HepG2 (cell line): ENCODE results near the gene ITGB7. TPM values are rescaled to one million over a fixed set of nuclear protein-coding genes. Genes with fewer than 3 reads are reported as not detected.

Experiments used
- ATAC-seq: fragments of 200-7000 bp; cut with Tn5 transposase; 3 replicates; pipeline ENCODE4 v1.9.1; 2020; ENCODE audit warnings: mild to moderate bottlenecking, moderate library complexity
- BruUV-seq: library from RNA; stranded (reverse); fragments of 400-500 nt; replicated peaks from 2 replicates; lab custom pipeline; 2021; lab: Mats Ljungman, UMichigan
- CTCF ChIA-PET: fragments of 300-600 bp; formaldehyde crosslinking; extraction: SDS; loops from one replicate; lab custom pipeline; 2021; ENCODE audit warnings: low total read pairs, inconsistent platforms, low intra/inter-chr PET ratio; lab: Yijun Ruan, JAX
- POLR2A ChIA-PET: fragments of 350-600 bp; sonication (Branson Sonifier 250); formaldehyde crosslinking; loops from one replicate; lab custom pipeline; 2020; ENCODE audit warnings: antibody characterized with exemption, inconsistent platforms; lab: Yijun Ruan, JAX
- DNase-seq: peaks from one replicate; pipeline ENCODE4 v3.0.0-alpha.2; 2015; ENCODE audit warnings: low spot score
- FAIRE-seq: peaks from 3 replicates; lab custom pipeline; 2011; peaks lifted over from hg19 to GRCh38; lab: Jason Lieb, UNC
- H2AFZ ChIP-seq: one replicate; pipeline ENCODE4 v1.6.1; 2011; ENCODE audit warnings: low read length, inconsistent platforms
- H3K27ac ChIP-seq: fragments of 300-600 bp; 3 replicates; pipeline ENCODE4 v1.8.0; 2011; ENCODE audit warnings: mixed run types, mild to moderate bottlenecking, mixed read lengths, low read length, inconsistent platforms; ENCODE audit not compliant: insufficient read depth; ENCODE audit errors: extremely low read length
- H3K27me3 ChIP-seq, 2 experiments: fragments of 200-600 bp in 1 of 2; 2 replicates in 1 of 2; 3 replicates in 1 of 2; pipeline versions ENCODE4 v1.6.0 to v1.8.0; 2011; ENCODE audit warnings: low read length in 2 of 2, mild to moderate bottlenecking in 2 of 2, moderate library complexity in 2 of 2, inconsistent platforms in 1 of 2; ENCODE audit not compliant: insufficient read depth in 2 of 2, control insufficient read depth in 1 of 2
- H3K36me3 ChIP-seq, 2 experiments: fragments of 200-600 bp in 1 of 2; replicated peaks in 1 of 2; 2 replicates in 1 of 2; 3 replicates in 1 of 2; pipeline versions ENCODE4 v1.5.1 to v1.8.0; 2011; ENCODE audit warnings: low read length in 2 of 2, inconsistent platforms in 1 of 2; ENCODE audit not compliant: insufficient read depth in 2 of 2, control insufficient read depth in 1 of 2
- H3K4me1 ChIP-seq: 2 replicates; pipeline ENCODE4 v1.5.1; 2012; ENCODE audit warnings: low read length, inconsistent platforms; ENCODE audit not compliant: insufficient read depth
- H3K4me2 ChIP-seq: 2 replicates; pipeline ENCODE4 v1.6.0; 2011; ENCODE audit warnings: low read depth, low read length, inconsistent platforms
- H3K4me3 ChIP-seq, 3 experiments: fragments of 200-600 bp in 1 of 3; sonication (generic), shearing (Covaris generic) in 1 of 3; replicated peaks in 1 of 3; 2 replicates each; pipeline ENCODE4 v1.5.1; 2011 to 2016; ENCODE audit warnings: low read length in 3 of 3, inconsistent platforms in 2 of 3, low read depth in 2 of 3, mild to moderate bottlenecking in 2 of 3, control low read depth in 1 of 3, mixed read lengths in 1 of 3; ENCODE audit not compliant: insufficient read depth in 1 of 3
- H3K79me2 ChIP-seq: one replicate; pipeline ENCODE4 v1.6.1; 2011; ENCODE audit warnings: low read length, inconsistent platforms; ENCODE audit not compliant: insufficient read depth
- H3K9ac ChIP-seq: 2 replicates; pipeline ENCODE4 v1.6.0; 2011; ENCODE audit warnings: mild to moderate bottlenecking, low read depth, low read length, inconsistent platforms; ENCODE audit not compliant: insufficient read depth
- H3K9me3 ChIP-seq: 2 replicates; pipeline ENCODE4 v1.5.1; 2012; ENCODE audit warnings: mild to moderate bottlenecking, low read length
- H4K20me1 ChIP-seq: 2 replicates; pipeline ENCODE4 v1.6.0; 2011; ENCODE audit warnings: inconsistent platforms, mild to moderate bottlenecking, low read length, moderate library complexity; ENCODE audit not compliant: insufficient read depth
- NFRKB ChIP-seq: fragments of 450-650 bp; IDR thresholded peaks from 2 replicates; pipeline ENCODE4 v1.6.1; 2017
- WGBS: methylation state at CpG from one replicate; pipeline ENCODE4 v1.1.6; 2017; ENCODE audit warnings: low lambda C conversion rate; 5-methylcytosine and 5-hydroxymethylcytosine counted together
- in situ Hi-C: cut with HindIII; loops from 2 replicates; pipeline ENCODE4 v1.10.0; 2017; ENCODE audit warnings: low pct_unique_long_range_greater_than_20kb; ENCODE audit not compliant: extremely low pct_ligation_motif_present
- intact Hi-C: fragments of 100-400 bp; cut with micrococcal nuclease; formaldehyde crosslinking; loops from one replicate; pipeline ENCODE4 v1.10.0; 2022; ENCODE audit not compliant: unreplicated experiment
- polyA plus RNA-seq, 8 experiments: library from polyadenylated mRNA; depleted of rRNA in 3 of 8; stranded (reverse) in 7 of 8; unstranded in 1 of 8; fragments of >200 nt; fragmentation: Illumina TruSeq in 4 of 8; extraction: Trizol in 4 of 8; gene quantifications; 2 replicates each; pipeline versions ENCODE4 v1.2.1 to v1.2.3, GENCODE V29; 2011 to 2016; ENCODE audit warnings: low read depth in 4 of 8, missing spikeins in 1 of 8, mixed read lengths in 1 of 8; ENCODE audit not compliant: insufficient read depth in 1 of 8
- total RNA-seq, 5 experiments: library from RNA; depleted of rRNA; stranded (reverse); fragments of >200 nt; fragmentation: Illumina TruSeq; extraction: Trizol; gene quantifications; 2 replicates each; pipeline ENCODE4 v1.2.3, GENCODE V29; 2016; ENCODE audit warnings: low read depth in 1 of 5
- TF ChIP-seq, protein P1 (sequence below): sonication (generic); formaldehyde crosslinking; IDR thresholded peaks from 2 replicates; pipeline ENCODE4 v1.5.1; 2020; ENCODE audit warnings: mild to moderate bottlenecking, missing genetic modification reagents, borderline replicate concordance
- TF ChIP-seq, protein P2 (sequence below): sonication (generic); formaldehyde crosslinking; IDR thresholded peaks from 2 replicates; pipeline ENCODE4 v1.4.0; 2020; ENCODE audit warnings: missing genetic modification reagents

The ITGB7 gene
- total and polyA plus RNA-seq, 2 of the 13 experiments (the other 11 are each of a cell fraction or from before 2014, with no cell fraction given): 0.16 to 0.18 TPM

DNA sequence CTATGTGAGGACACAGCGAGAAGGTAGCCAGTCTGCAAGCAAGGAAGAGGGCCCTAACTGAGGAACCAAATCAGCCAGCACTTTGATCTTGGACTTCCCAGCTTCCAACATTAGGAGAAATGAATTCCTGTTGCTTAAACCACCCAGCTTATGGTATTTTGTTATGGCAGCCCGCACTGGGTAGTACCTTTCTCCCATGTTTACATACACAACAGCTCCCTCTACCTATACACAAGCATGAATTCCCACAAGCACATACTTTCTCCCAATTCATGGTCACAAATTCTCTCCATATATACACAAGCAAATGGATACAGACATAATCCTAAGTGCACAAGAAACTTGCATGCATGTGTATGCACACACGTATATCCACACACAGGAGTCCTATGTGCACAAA, 7.4 kb downstream of the ITGB7 start (continued):
- TF ChIP-seq, protein P1, sequence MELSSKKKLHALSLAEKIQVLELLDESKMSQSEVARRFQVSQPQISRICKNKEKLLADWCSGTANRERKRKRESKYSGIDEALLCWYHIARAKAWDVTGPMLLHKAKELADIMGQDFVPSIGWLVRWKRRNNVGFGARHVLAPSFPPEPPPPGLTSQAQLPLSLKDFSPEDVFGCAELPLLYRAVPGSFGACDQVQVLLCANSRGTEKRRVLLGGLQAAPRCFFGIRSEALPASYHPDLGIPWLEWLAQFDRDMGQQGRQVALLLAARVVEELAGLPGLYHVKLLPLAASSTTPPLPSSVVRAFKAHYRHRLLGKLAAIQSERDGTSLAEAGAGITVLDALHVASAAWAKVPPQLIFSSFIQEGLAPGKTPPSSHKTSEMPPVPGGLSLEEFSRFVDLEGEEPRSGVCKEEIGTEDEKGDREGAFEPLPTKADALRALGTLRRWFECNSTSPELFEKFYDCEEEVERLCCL (CRISPR knock-in tag): no peak

DNA sequence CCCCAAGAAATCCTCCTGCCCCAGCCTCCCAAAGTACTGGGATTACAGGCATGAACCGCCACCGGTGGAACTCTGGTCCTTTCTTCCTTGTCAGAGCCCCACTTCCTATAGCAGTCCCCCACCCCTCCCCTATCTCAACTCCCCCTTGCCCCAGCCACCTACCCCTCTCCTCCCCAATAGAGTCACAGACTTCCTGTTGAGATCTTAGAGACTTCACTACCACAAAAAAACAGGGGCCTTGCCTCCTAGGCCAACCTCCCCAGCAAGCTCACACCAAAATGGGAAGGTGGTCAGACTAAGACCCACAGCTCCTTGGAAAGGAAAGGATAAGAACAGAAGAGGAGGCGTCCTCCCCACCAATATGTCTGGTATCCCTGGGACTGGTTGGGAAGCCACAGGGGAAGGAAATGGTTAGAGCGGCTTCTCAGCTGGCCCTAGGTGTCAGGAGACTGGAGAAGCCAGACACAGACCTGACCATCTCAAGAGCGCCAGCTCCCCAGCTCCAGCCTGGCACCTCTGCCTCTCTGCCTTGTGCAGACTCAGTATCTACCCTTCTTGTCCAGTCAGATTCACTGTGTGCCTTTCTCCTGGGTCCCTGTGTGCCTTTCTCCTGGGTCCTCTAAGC, 8.5 kb downstream of the ITGB7 start:
- WGBS: 67% methylated on average over 4 of the region's 5 CpGs
- no TSS peak for BruUV-seq

More for the DNA sequence above, 8.5 kb downstream of the ITGB7 start:
- Histone ChIP-seq H3K27me3 (0 out of 5 replicates have a peak, but pooled peaks cover 0 to 2% of the 10 kb centered on the region in 2 experiments), H3K9me3 (no peaks in the 10 kb centered on the region), H3K79me2 (no peaks in the 10 kb centered on the region), H3K9ac (no peak overlapping the region), H3K4me2 (no peak overlapping the region), H3K27ac (no peak overlapping the region), H3K4me1 (peaks cover 58% of the 10 kb centered on the region), H3K4me3 (no peak overlapping the region), H3K36me3 (no peaks in the 10 kb centered on the region), H4K20me1 (no peaks in the 10 kb centered on the region), H2AFZ (no peak overlapping the region)
- POLR2A ChIA-PET: interaction anchor here (0.9 to 2.0 kb wide), 2 partner anchors 18 to 132 kb away, joined by 5 to 7 read pairs; partner anchors contain the start of genes CSAD and ZNF740
- DNase-seq (no peak), ATAC-seq (no peak)
- in situ Hi-C loops (no loop called here), intact Hi-C loops (no loop called here)
- TF ChIP-seq, protein P2, sequence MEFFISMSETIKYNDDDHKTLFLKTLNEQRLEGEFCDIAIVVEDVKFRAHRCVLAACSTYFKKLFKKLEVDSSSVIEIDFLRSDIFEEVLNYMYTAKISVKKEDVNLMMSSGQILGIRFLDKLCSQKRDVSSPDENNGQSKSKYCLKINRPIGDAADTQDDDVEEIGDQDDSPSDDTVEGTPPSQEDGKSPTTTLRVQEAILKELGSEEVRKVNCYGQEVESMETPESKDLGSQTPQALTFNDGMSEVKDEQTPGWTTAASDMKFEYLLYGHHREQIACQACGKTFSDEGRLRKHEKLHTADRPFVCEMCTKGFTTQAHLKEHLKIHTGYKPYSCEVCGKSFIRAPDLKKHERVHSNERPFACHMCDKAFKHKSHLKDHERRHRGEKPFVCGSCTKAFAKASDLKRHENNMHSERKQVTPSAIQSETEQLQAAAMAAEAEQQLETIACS: no peak
- TF ChIP-seq NFRKB: no peak
- TF ChIP-seq, all 625 proteins: peak for 0
- no peak for FAIRE-seq
- CTCF ChIA-PET: interaction anchor here (2.2 kb wide), 1 partner anchor 39 kb away, joined by 9 read pairs; no protein-coding TSS in a partner anchor
